GM12878 (cell line): ENCODE data around the gene PDK3. TPM values are rescaled to one million over a fixed set of nuclear protein-coding genes. Genes with fewer than 3 reads are reported as not detected.

Experiments
- ATAC-seq: fragments of 200-7000 bp; cut with Tn5 transposase; 3 replicates; pipeline ENCODE4 v1.9.1; 2020; ENCODE audit warnings: mild to moderate bottlenecking, moderate library complexity
- BruUV-seq: library from RNA; stranded (reverse); fragments of 400-500 nt; replicated peaks from 2 replicates; lab custom pipeline; 2021; lab: Mats Ljungman, UMichigan
- CTCF ChIA-PET: fragments of 300-600 bp; sonication (Branson Sonifier 250); formaldehyde crosslinking; extraction: SDS; loops from one replicate; lab custom pipeline; 2021; ENCODE audit warnings: inconsistent platforms; lab: Yijun Ruan, JAX
- POLR2A ChIA-PET: fragments of 350-600 bp; formaldehyde crosslinking; extraction: SDS; loops from one replicate; lab custom pipeline; 2021; ENCODE audit warnings: inconsistent platforms; lab: Charles Lee
- RAD21 ChIA-PET: fragments of 300-600 bp; sonication (Branson Sonifier 250); formaldehyde crosslinking; loops from one replicate; lab custom pipeline; 2023; ENCODE audit warnings: antibody characterized with exemption; ENCODE audit not compliant: unreplicated experiment; lab: Charles Lee
- SMC1A ChIA-PET: fragments of 300-600 bp; sonication (Branson Sonifier 250); formaldehyde crosslinking; loops from one replicate; lab custom pipeline; 2023; ENCODE audit not compliant: unreplicated experiment, uncharacterized antibody; lab: Charles Lee
- DNase-seq: peaks from one replicate; pipeline ENCODE4 v3.0.0-alpha.2; 2011; ENCODE audit warnings: low read depth, low spot score
- FAIRE-seq: peaks from 3 replicates; lab custom pipeline; 2011; peaks lifted over from hg19 to GRCh38; lab: Jason Lieb, UNC
- H2AFZ ChIP-seq: 2 replicates; pipeline ENCODE4 v1.6.0; 2011; ENCODE audit warnings: low read depth, low read length, control low read depth; ENCODE audit not compliant: control insufficient read depth
- H3K27ac ChIP-seq: 2 replicates; pipeline ENCODE4 v1.5.1; 2011; ENCODE audit warnings: control low read depth; ENCODE audit not compliant: control insufficient read depth, insufficient read depth
- H3K27me3 ChIP-seq, 2 experiments: replicated peaks in 1 of 2; 2 replicates each; pipeline versions ENCODE4 v1.6.0 to v1.6.1; 2011; ENCODE audit warnings: low read length in 1 of 2; ENCODE audit not compliant: control insufficient read depth in 2 of 2, insufficient read depth in 2 of 2
- H3K36me3 ChIP-seq, 2 experiments: 2 replicates each; pipeline ENCODE4 v1.5.1; 2011; ENCODE audit warnings: low read length in 1 of 2; ENCODE audit not compliant: control insufficient read depth in 2 of 2, insufficient read depth in 2 of 2
- H3K4me1 ChIP-seq: 2 replicates; pipeline ENCODE4 v1.6.1; 2011; ENCODE audit warnings: mild to moderate bottlenecking, low read length, moderate library complexity, mixed read lengths; ENCODE audit not compliant: control insufficient read depth, insufficient read depth
- H3K4me2 ChIP-seq: 2 replicates; pipeline ENCODE4 v1.6.0; 2011; ENCODE audit warnings: control low read depth; ENCODE audit not compliant: control insufficient read depth, insufficient read depth
- H3K4me3 ChIP-seq: fragments of 200-600 bp; sonication (generic); 2 replicates; pipeline ENCODE4 v1.5.1; 2016
- H3K79me2 ChIP-seq: 2 replicates; pipeline ENCODE4 v1.6.0; 2011; ENCODE audit warnings: low read length; ENCODE audit not compliant: control insufficient read depth, insufficient read depth
- H3K9ac ChIP-seq: 2 replicates; pipeline ENCODE4 v1.8.0; 2011; ENCODE audit warnings: low read length, control low read depth, mixed read lengths; ENCODE audit not compliant: control insufficient read depth, insufficient read depth
- H3K9me3 ChIP-seq: replicated peaks from 3 replicates; pipeline ENCODE4 v1.5.1; 2011; ENCODE audit warnings: mild to moderate bottlenecking, low read length; ENCODE audit not compliant: control insufficient read depth, insufficient read depth
- H4K20me1 ChIP-seq: 2 replicates; pipeline ENCODE4 v1.6.0; 2011; ENCODE audit not compliant: control insufficient read depth, insufficient read depth
- ASH2L ChIP-seq: fragments of 300-600, 200-600 bp; sonication (generic); IDR thresholded peaks from 2 replicates; pipeline ENCODE4 v1.6.1; 2017; ENCODE audit warnings: low read depth, mild to moderate bottlenecking, borderline replicate concordance
- FOS ChIP-seq: IDR thresholded peaks from 3 replicates; pipeline ENCODE4 v1.6.1; 2011; ENCODE audit warnings: borderline replicate concordance; ENCODE audit not compliant: insufficient read length; ENCODE audit errors: extremely low read depth
- JUNB ChIP-seq: IDR thresholded peaks from 2 replicates; pipeline ENCODE4 v1.6.1; 2016; ENCODE audit warnings: antibody characterized with exemption, mild to moderate bottlenecking
- MYC ChIP-seq: IDR thresholded peaks from 2 replicates; pipeline ENCODE4 v1.6.1; 2011; ENCODE audit warnings: mild to moderate bottlenecking, low read length, moderate library complexity, inconsistent platforms; ENCODE audit not compliant: insufficient read depth, insufficient replicate concordance, insufficient read length, severe bottlenecking
- POLR2AphosphoS2 ChIP-seq: IDR thresholded peaks from 2 replicates; pipeline ENCODE4 v1.6.1; 2011; ENCODE audit warnings: low read depth, mild to moderate bottlenecking, low read length, improper control_type of control experiment, moderate library complexity
- SIN3A ChIP-seq: IDR thresholded peaks from 2 replicates; pipeline ENCODE4 v1.6.1; 2012; ENCODE audit warnings: low read depth, low read length, improper control_type of control experiment
- SP1 ChIP-seq: IDR thresholded peaks from one replicate; pipeline ENCODE4 v1.6.1; 2011; ENCODE audit warnings: low read depth, low read length
- SRF ChIP-seq, 2 experiments: IDR thresholded peaks; 2 replicates each; pipeline ENCODE4 v1.6.1; 2011; ENCODE audit warnings: low read depth in 2 of 2, low read length in 2 of 2, mild to moderate bottlenecking in 1 of 2, moderate library complexity in 1 of 2
- STAT1 ChIP-seq: fragments of 450-650 bp; conservative IDR thresholded peaks from 2 replicates; pipeline ENCODE4 v1.6.1; 2014; ENCODE audit warnings: antibody characterized with exemption, mild to moderate bottlenecking
- USF2 ChIP-seq: IDR thresholded peaks from 2 replicates; pipeline ENCODE4 v1.6.1; 2011; ENCODE audit warnings: low read depth, low read length, improper control_type of control experiment, borderline replicate concordance
- ZNF274 ChIP-seq: IDR thresholded peaks from one replicate; pipeline ENCODE4 v1.8.0; 2011; ENCODE audit not compliant: insufficient read length, insufficient read depth
- WGBS: methylation state at CpG from one replicate; pipeline ENCODE4 v1.1.6; 2016; ENCODE audit warnings: low lambda C conversion rate; ENCODE audit not compliant: insufficient replicate concordance, insufficient coverage; ENCODE audit errors: missing lambda C conversion rate; 5-methylcytosine and 5-hydroxymethylcytosine counted together
- in situ Hi-C: fragments of 300-500 bp; cut with MboI; formaldehyde crosslinking; loops from 9 replicates; pipeline ENCODE4 v1.14.3; 2018; ENCODE audit warnings: mixed read lengths
- intact Hi-C: fragments of 100-400 bp; cut with micrococcal nuclease; formaldehyde crosslinking; loops from one replicate; pipeline ENCODE4 v1.14.2; 2022; ENCODE audit not compliant: unreplicated experiment
- polyA plus RNA-seq, 11 experiments: library from polyadenylated mRNA; depleted of rRNA in 4 of 11; unstranded in 6 of 11; stranded (reverse) in 5 of 11; fragments of >200 nt; fragmentation: Nextera tagmentation in 4 of 11; fragmentation: Illumina TruSeq in 1 of 11; extraction: Ambion mirVana in 4 of 11; extraction: Trizol in 1 of 11; gene quantifications; 1 replicate in 1 of 11; 2 replicates in 10 of 11; pipeline versions ENCODE4 v1.2.1 to v1.2.3, GENCODE V29; 2011 to 2016; ENCODE audit warnings: inconsistent platforms in 2 of 11, missing spikeins in 2 of 11, low read depth in 1 of 11
- total RNA-seq, 4 experiments: library from RNA; depleted of rRNA in 3 of 4; stranded (reverse); fragments of >200 nt in 3 of 4; fragmentation: Illumina TruSeq in 1 of 4; extraction: Trizol in 1 of 4; gene quantifications; 2 replicates each; pipeline versions ENCODE4 v1.2.1 to v1.2.3, GENCODE V29; 2013 to 2021
- TF ChIP-seq, protein P1 (sequence below): IDR thresholded peaks from 2 replicates; pipeline ENCODE4 v1.6.1; 2012; ENCODE audit warnings: mild to moderate bottlenecking, low read depth, low read length
- TF ChIP-seq, protein P2 (sequence below): fragments of 450-650 bp; formaldehyde crosslinking; IDR thresholded peaks from 2 replicates; pipeline ENCODE4 v1.5.0; 2022; ENCODE audit warnings: mild to moderate bottlenecking, missing genetic modification characterization

PDK3 gene
- total and polyA plus RNA-seq, 10 of the 15 experiments (the other 5 are each of a cell fraction or from before 2014, with no cell fraction given) = 4.2 to 54.6 (median 21.9) TPM

DNA sequence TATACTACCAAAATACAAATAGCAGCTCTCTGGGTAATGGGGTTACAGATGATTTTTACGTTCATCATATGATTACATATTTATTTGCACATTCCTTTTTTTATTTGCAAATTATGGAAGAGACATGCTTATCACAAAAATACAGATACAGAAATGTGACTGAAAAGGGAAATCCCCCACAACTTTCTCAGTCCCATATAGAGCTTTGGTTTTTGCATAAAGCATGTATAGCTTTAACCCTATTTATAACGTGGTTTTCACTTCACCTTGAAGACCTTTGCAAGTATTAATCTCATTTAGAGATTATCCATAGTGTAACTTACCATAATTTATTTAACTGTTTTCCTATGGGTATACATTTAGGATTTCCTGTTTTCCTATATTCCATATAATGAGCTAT lies 55.4 kb downstream of the PDK3 start:
- no peak for DNase-seq
- no peak overlapping the region for H3K4me2 ChIP-seq
- in situ Hi-C loops (no loop called here), intact Hi-C loops (no loop called here)
- CTCF ChIA-PET = interaction anchor here (1.0 to 1.7 kb wide), 5 partner anchors 9 to 150 kb away, joined by 3 to 5 read pairs (median 3); no protein-coding TSS in a partner anchor
- POLR2A ChIA-PET = no interaction called here
- RAD21 ChIA-PET = interaction anchor here (0.6 kb wide), 1 partner anchor 122 kb away, joined by 3 read pairs; no protein-coding TSS in a partner anchor
- 30% methylated on average over 2 of the region's 2 CpGs for WGBS
- no peak for ATAC-seq
- SMC1A ChIA-PET = interaction anchor here (0.8 to 1.2 kb wide), 3 partner anchors 8 to 11 kb away, joined by 3 read pairs; no protein-coding TSS in a partner anchor
- H3K27ac ChIP-seq = no peak overlapping the region
- no peaks in the 10 kb centered on the region for H4K20me1 ChIP-seq
- no peak overlapping the region for H3K9ac ChIP-seq
- no peaks in the 10 kb centered on the region for H3K27me3 ChIP-seq
- H3K9me3 ChIP-seq = no peaks in the 10 kb centered on the region
- BruUV-seq = no TSS peak
- H3K36me3 ChIP-seq = no peaks in the 10 kb centered on the region; a peak in 1 of 4 replicates
- no peak overlapping the region for H3K4me3 ChIP-seq
- H3K79me2 ChIP-seq = no peaks in the 10 kb centered on the region
- no peak overlapping the region for H2AFZ ChIP-seq
- no peaks in the 10 kb centered on the region for H3K4me1 ChIP-seq
- no peak for FAIRE-seq
- no peak for TF ChIP-seq SRF (IDR thresholded peaks at IDR 0.05; ENCODE audit: low read depth in 2 of 2, low read length in 2 of 2)
- TF ChIP-seq POLR2AphosphoS2 = no peak
- TF ChIP-seq, protein P1, sequence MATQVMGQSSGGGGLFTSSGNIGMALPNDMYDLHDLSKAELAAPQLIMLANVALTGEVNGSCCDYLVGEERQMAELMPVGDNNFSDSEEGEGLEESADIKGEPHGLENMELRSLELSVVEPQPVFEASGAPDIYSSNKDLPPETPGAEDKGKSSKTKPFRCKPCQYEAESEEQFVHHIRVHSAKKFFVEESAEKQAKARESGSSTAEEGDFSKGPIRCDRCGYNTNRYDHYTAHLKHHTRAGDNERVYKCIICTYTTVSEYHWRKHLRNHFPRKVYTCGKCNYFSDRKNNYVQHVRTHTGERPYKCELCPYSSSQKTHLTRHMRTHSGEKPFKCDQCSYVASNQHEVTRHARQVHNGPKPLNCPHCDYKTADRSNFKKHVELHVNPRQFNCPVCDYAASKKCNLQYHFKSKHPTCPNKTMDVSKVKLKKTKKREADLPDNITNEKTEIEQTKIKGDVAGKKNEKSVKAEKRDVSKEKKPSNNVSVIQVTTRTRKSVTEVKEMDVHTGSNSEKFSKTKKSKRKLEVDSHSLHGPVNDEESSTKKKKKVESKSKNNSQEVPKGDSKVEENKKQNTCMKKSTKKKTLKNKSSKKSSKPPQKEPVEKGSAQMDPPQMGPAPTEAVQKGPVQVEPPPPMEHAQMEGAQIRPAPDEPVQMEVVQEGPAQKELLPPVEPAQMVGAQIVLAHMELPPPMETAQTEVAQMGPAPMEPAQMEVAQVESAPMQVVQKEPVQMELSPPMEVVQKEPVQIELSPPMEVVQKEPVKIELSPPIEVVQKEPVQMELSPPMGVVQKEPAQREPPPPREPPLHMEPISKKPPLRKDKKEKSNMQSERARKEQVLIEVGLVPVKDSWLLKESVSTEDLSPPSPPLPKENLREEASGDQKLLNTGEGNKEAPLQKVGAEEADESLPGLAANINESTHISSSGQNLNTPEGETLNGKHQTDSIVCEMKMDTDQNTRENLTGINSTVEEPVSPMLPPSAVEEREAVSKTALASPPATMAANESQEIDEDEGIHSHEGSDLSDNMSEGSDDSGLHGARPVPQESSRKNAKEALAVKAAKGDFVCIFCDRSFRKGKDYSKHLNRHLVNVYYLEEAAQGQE = no peak
- no peak for TF ChIP-seq STAT1
- no peak for TF ChIP-seq JUNB
- TF ChIP-seq, protein P2, sequence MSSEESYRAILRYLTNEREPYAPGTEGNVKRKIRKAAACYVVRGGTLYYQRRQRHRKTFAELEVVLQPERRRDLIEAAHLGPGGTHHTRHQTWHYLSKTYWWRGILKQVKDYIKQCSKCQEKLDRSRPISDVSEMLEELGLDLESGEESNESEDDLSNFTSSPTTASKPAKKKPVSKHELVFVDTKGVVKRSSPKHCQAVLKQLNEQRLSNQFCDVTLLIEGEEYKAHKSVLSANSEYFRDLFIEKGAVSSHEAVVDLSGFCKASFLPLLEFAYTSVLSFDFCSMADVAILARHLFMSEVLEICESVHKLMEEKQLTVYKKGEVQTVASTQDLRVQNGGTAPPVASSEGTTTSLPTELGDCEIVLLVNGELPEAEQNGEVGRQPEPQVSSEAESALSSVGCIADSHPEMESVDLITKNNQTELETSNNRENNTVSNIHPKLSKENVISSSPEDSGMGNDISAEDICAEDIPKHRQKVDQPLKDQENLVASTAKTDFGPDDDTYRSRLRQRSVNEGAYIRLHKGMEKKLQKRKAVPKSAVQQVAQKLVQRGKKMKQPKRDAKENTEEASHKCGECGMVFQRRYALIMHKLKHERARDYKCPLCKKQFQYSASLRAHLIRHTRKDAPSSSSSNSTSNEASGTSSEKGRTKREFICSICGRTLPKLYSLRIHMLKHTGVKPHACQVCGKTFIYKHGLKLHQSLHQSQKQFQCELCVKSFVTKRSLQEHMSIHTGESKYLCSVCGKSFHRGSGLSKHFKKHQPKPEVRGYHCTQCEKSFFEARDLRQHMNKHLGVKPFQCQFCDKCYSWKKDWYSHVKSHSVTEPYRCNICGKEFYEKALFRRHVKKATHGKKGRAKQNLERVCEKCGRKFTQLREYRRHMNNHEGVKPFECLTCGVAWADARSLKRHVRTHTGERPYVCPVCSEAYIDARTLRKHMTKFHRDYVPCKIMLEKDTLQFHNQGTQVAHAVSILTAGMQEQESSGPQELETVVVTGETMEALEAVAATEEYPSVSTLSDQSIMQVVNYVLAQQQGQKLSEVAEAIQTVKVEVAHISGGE (CRISPR knock-in tag) = no peak
- TF ChIP-seq SIN3A = no peak
- no peak for TF ChIP-seq ZNF274
- TF ChIP-seq FOS = no peak
- no peak for TF ChIP-seq MYC
- TF ChIP-seq SP1 = no peak
- no peak for TF ChIP-seq ASH2L
- TF ChIP-seq USF2 = no peak
